D721Med (cell line): ENCODE measurements around the gene PNCK.

Experiments
- DNase-seq: peaks from one replicate; pipeline ENCODE4 v3.0.0; 2011; ENCODE audit warnings: low spot score; ENCODE audit not compliant: insufficient read length
- FAIRE-seq: peaks from 2 replicates; lab custom pipeline; 2011; peaks lifted over from hg19 to GRCh38; lab: Jason Lieb, UNC
- TF ChIP-seq, protein P1 (sequence below): IDR thresholded peaks from 2 replicates; pipeline ENCODE4 v1.5.1; 2012; ENCODE audit warnings: mild to moderate bottlenecking, control low read depth; ENCODE audit not compliant: insufficient read depth; ENCODE audit errors: missing control alignments

PNCK gene

DNA sequence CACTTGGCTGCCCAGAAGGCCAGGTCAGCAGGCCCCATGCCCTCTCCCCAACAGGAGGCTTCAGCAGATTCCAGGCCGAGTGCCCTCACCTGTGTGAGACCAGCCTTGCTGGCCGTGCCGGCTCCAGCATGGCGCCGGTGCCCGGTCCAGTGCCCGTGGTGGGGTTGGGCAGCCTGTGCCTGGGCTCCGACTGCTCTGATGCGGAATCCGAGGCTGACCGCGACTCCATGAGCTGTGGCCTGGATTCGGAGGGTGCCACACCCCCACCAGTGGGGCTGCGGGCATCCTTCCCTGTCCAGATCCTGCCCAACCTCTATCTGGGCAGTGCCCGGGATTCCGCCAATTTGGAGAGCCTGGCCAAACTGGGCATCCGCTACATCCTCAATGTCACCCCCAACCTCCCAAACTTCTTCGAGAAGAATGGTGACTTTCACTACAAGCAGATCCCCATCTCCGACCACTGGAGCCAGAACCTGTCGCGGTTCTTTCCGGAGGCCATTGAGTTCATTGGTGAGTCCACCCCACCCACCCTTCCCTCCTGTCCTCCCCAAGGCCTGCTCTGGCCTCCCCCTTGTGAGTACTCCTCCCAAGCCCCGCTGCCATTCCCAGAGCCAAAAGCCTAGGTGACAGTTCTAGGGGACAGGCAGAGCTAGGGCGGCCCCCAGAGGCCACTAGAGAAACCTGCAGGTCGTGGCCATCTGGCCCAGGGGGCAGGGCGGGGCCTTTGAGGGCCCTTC, 24.3 kb downstream of the PNCK start:
- FAIRE-seq: no peak
- TF ChIP-seq, protein P1, sequence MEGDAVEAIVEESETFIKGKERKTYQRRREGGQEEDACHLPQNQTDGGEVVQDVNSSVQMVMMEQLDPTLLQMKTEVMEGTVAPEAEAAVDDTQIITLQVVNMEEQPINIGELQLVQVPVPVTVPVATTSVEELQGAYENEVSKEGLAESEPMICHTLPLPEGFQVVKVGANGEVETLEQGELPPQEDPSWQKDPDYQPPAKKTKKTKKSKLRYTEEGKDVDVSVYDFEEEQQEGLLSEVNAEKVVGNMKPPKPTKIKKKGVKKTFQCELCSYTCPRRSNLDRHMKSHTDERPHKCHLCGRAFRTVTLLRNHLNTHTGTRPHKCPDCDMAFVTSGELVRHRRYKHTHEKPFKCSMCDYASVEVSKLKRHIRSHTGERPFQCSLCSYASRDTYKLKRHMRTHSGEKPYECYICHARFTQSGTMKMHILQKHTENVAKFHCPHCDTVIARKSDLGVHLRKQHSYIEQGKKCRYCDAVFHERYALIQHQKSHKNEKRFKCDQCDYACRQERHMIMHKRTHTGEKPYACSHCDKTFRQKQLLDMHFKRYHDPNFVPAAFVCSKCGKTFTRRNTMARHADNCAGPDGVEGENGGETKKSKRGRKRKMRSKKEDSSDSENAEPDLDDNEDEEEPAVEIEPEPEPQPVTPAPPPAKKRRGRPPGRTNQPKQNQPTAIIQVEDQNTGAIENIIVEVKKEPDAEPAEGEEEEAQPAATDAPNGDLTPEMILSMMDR: peak; percentile 45
- peak; percentile 87 for DNase-seq

DNA sequence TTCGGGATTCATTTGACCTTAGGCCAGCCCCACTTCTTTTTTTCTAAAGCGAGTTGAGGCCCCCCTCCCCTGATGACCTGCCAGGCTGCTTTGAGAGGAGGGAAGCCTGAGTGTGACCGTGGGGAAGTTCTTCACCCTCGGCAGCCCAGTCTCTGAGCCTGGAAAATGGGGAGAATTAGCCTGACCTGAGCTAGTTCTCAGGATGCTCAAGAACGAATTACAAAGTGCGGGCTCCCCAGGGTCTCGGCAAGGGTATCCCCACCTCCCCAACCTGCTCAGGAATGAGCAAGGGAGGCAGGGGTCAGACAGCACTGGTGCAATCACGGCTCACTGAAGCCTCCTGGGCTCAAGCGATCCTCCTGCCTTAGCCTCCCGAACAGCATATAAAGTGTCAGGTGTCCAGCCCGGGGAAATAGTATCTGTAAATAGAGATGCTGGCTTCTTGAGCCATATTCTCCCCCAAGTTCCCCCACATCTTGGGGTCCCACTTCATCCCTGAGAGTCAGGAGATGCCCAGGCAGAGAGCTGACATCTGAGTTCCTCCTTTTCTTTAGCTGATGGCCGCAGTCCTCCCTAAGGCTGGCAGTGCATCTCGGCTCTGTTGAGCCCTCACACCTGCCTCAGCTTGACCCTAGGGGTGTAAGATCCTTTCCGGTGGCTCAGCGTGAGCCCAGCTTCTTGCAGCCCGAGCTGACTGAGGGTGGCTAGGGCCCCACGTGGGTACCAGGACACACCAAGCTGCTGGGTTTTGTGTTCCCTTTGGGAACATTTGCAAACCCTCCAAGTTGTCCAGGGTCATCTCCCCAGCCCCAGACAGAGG, 25.0 kb downstream of the PNCK start:
- TF ChIP-seq, protein P1: no peak
- DNase-seq (no peak), FAIRE-seq (no peak)

DNA sequence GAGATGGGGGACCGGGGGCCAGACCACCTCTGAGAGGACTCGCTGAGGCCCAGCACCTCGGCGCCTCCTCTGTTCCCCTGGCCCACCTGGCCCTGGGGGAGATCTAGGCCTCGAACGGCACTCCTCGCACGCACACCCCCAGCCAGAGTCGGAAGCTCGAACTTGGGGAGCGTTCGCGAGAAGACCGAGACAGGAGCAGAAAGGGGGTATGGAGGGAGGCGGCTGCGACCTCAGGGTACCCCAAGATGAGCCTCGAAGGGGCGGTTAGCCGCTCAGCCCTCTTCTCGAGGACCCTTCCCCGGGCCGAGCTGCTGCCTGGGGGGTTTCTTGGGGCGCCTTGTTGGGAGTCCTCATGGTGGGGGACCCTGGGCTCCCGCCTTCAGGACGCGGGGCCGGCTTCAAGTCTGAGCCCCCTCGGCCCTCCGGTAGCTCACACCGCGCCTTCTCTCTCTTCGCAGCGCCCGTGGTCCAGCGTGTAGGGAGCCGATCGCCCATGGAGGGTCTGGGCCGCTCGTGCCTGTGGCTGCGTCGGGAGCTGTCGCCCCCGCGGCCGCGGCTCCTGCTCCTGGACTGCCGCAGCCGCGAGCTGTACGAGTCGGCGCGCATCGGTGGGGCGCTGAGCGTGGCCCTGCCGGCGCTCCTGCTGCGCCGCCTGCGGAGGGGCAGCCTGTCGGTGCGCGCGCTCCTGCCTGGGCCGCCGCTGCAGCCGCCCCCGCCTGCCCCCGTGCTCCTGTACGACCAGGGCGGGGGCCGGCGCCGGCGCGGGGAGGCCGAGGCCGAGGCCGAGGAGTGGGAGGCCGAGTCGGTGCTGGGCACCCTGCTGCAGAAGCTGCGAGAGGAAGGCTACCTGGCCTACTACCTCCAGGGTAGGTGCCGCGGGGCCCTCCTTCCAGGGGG, 25.9 kb downstream of the PNCK start:
- DNase-seq (no peak), FAIRE-seq (no peak)
- TF ChIP-seq, protein P1: no peak

DNA sequence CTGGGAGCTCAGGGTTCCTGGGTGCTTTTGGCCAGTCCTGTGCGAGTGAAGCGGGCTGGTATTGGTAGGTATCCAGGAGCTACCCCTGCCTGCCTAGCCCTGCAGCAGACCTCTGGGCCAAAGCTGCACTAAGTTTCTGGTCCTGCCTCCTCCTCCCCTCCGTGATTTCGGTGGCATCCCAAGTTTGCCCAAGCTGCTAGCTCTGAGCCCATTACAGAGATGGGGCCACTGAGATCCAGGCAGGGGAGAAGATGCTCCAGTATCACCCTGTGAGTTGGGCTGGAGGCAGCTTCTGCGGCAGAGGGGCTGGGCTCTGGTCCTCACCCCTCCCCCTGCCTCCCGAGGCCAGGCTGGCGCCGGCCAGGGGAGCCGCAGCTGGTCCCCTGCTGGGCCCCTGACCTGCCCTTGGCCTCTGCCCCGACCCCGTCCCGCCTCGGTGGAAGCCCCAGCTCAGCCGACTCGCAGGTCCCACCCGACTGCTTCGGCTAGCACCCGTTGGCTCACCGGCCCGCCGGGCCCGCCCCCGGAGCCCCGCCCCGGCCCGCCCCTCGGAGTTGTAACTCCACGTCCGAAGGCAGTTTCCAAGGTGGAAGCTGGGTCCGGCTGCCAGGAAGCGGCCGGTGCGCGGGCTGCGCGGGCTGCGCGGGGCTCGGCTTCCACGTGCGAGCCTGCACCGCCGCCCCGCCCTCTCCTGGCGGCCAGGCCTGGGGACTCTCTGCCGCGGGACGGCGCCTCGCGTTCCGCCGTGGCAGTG, 26.8 kb downstream of the PNCK start, which contains the start of gene DUSP9:
TSS of gene DUSP9 (plus strand) at position 584 of the 754 bp plus-strand sequence. CDS start 751 bp downstream, outside the sequence.
- TF ChIP-seq, protein P1: no peak
- no peak for FAIRE-seq
- no peak for DNase-seq

DNA sequence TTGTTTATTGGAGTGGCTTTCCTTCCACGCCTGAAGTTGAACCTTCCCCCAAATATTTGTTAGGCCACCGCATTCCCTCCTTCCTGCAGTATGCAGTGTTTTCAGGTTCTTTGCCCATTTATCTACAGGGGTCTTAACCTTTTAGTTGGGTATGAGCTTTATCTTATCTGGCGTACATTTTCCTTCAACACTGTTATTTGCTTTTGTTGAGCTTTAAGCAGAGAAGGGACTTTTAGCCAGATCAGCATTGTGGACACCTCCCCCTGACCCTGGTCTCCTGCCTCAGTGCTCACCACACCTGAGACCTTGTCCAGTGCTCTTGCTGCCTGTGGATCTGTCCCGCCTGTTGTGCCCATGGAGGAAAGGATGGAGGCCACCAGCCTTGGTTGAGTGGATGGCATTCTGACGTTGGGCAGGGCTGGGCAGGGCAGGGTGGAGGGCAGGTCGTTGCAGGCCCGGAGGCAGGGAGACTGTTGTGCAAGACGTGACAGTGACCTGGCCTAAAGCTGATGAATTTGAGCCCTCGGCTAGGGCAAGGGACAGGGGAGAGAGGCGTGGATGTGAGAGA, 27.6 kb downstream of the PNCK start:
- DNase-seq: no peak
- TF ChIP-seq, protein P1: no peak
- FAIRE-seq: no peak

DNA sequence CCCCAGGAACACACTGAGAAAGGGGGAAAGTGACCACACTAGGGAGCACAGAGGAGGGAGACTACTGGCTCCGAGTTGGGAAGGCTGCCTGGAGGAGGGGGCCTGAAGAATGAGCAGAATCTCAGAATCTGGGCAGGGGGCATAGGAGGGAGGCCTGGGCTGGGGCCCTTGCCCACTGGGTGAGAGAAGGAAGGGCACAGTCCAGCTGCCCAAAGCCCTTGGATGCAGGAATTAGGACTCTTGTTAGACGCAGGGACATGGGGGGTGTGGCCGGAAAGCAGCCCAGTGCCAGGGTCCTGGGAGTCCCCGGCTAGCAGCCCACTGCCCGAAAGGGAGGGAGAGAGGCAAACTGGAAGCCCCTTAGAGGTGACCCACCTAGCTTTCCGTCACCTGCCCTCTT, 28.5 kb downstream of the PNCK start:
- TF ChIP-seq, protein P1: no peak
- DNase-seq: no peak
- FAIRE-seq: no peak
